ENCODE measurements around the gene TAC4.
A peak's percentile ranks its signal among the peaks of the same experiment; 100 is the strongest.

TAC4 gene

GRCh38 chr17:49848019-49848473 is at the start of gene TAC4:
TSS of gene TAC4 (minus strand) at chr17:49848069. CDS start at chr17:49848017, 52 bp downstream.
- DNase-seq (ENCODE audit: low read depth): no peak

- no peak for DNase-seq (ENCODE audit: low read depth)
Observed at GRCh38 chr17:49896860-49897259, 49.0 kb upstream of the TAC4 start.

GRCh38 chr17:49896222-49896621 is 48.4 kb upstream of the TAC4 start:
- no peak for DNase-seq (ENCODE audit: low read depth)

GRCh38 chr17:49895812-49896211 is 47.9 kb upstream of the TAC4 start:
- no peak for DNase-seq (ENCODE audit: low read depth)

GRCh38 chr17:49894761-49895160 is 46.9 kb upstream of the TAC4 start:
- DNase-seq (ENCODE audit: low read depth): no peak

- no peak for DNase-seq (ENCODE audit: low read depth)
Observed at GRCh38 chr17:49891694-49892389, 44.0 kb upstream of the TAC4 start.

- no peak for DNase-seq (ENCODE audit: low read depth)
Observed at GRCh38 chr17:49891271-49891670, 43.4 kb upstream of the TAC4 start.

GRCh38 chr17:49890852-49891251 is 43.0 kb upstream of the TAC4 start:
- no peak for DNase-seq (ENCODE audit: low read depth)

- no peak for DNase-seq (ENCODE audit: low read depth)
Observed at GRCh38 chr17:49890077-49890821, 42.4 kb upstream of the TAC4 start.

- no peak for DNase-seq (ENCODE audit: low read depth)
Observed at GRCh38 chr17:49889500-49889899, 41.6 kb upstream of the TAC4 start.

- no peak for DNase-seq (ENCODE audit: low read depth)
Observed at GRCh38 chr17:49887744-49888360, 40.0 kb upstream of the TAC4 start.

- no peak for DNase-seq (ENCODE audit: low read depth)
Observed at GRCh38 chr17:49887086-49887743, 39.3 kb upstream of the TAC4 start.

- no peak for DNase-seq (ENCODE audit: low read depth)
Observed at GRCh38 chr17:49886036-49886435, 38.2 kb upstream of the TAC4 start.

GRCh38 chr17:49882434-49882833 is 34.6 kb upstream of the TAC4 start:
- DNase-seq (ENCODE audit: low read depth): no peak

GRCh38 chr17:49881054-49881402 is 33.2 kb upstream of the TAC4 start:
- DNase-seq (ENCODE audit: low read depth): no peak

GRCh38 chr17:49880291-49881053 is 32.6 kb upstream of the TAC4 start:
- peak; percentile 51 for DNase-seq (ENCODE audit: low read depth)

GRCh38 chr17:49878931-49879904 is 31.3 kb upstream of the TAC4 start:
- DNase-seq (ENCODE audit: low read depth): no peak

GRCh38 chr17:49875685-49876084 is 27.8 kb upstream of the TAC4 start:
- no peak for DNase-seq (ENCODE audit: low read depth)

GRCh38 chr17:49874911-49875310 is 27.0 kb upstream of the TAC4 start:
- DNase-seq (ENCODE audit: low read depth): no peak

GRCh38 chr17:49873926-49874325 is 26.1 kb upstream of the TAC4 start:
- DNase-seq (ENCODE audit: low read depth): no peak

GRCh38 chr17:49873466-49873865 is 25.6 kb upstream of the TAC4 start:
- DNase-seq (ENCODE audit: low read depth): no peak

All from stimulated activated CD8-positive, alpha-beta memory T cell treated with anti-CD3 and anti-CD28 coated beads, Interleukin-12 subunit alpha, Interleukin-12 subunit beta, amount 100 ng/mL, for 1 hour (primary cell).